Fibroblast of lung (primary cell): Measurements from ENCODE around the gene XXYLT1.
"Not testable (repeated sequence)": the region's sequence is repeated elsewhere in the genome, so short reads cannot be mapped to it uniquely, and the experiment has no call there.

Source experiments
- EZH2 ChIP-seq: IDR thresholded peaks from 2 replicates; pipeline ENCODE4 v1.5.1; 2012; ENCODE audit warnings: low read length, control low read depth, mild to moderate bottlenecking; ENCODE audit errors: missing control alignments
- TF ChIP-seq, protein P1 (sequence below), 2 donors: IDR thresholded peaks in 1 of 2; conservative IDR thresholded peaks in 1 of 2; 1 replicate in 1 of 2; 2 replicates in 1 of 2; pipeline ENCODE4 v1.5.1; 2011 to 2012; ENCODE audit warnings: low read length in 2 of 2, control low read depth in 1 of 2, inconsistent platforms in 1 of 2, low read depth in 1 of 2, mild to moderate bottlenecking in 1 of 2

DNA sequence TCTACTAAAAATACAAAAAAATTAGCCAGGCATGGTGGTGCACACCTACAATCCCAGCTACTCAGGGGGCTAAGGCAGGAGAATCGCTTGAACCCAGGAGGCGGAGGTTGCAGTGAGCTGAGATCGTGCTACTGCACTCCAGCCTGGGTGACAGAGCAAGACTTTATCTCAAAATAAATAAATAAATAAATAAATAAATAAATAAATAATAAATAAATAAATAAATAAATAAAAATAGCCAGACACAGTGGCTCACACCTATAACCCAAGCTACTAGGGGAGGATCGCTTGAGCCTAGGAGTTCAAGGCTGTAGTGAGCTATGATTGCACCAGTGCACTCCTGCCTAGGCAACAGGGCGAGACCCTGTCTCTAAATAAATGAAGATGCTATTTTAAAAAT lies 19.7 kb upstream of the XXYLT1 start:
- TF ChIP-seq, protein P1, sequence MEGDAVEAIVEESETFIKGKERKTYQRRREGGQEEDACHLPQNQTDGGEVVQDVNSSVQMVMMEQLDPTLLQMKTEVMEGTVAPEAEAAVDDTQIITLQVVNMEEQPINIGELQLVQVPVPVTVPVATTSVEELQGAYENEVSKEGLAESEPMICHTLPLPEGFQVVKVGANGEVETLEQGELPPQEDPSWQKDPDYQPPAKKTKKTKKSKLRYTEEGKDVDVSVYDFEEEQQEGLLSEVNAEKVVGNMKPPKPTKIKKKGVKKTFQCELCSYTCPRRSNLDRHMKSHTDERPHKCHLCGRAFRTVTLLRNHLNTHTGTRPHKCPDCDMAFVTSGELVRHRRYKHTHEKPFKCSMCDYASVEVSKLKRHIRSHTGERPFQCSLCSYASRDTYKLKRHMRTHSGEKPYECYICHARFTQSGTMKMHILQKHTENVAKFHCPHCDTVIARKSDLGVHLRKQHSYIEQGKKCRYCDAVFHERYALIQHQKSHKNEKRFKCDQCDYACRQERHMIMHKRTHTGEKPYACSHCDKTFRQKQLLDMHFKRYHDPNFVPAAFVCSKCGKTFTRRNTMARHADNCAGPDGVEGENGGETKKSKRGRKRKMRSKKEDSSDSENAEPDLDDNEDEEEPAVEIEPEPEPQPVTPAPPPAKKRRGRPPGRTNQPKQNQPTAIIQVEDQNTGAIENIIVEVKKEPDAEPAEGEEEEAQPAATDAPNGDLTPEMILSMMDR (conservative IDR thresholded peaks at IDR 0.05 in 1 of 2, IDR thresholded peaks at IDR 0.05 in 1 of 2; ENCODE audit: low read depth in 1 of 2, low read length in 2 of 2), result not testable (repeated sequence)
- not testable (repeated sequence) for TF ChIP-seq EZH2
